Measurements from ENCODE around the gene ENC1. TPM values are rescaled to one million over a fixed set of nuclear protein-coding genes. Genes with fewer than 3 reads are reported as not detected.
"Not testable (repeated sequence)": the region's sequence is repeated elsewhere in the genome, so short reads cannot be mapped to it uniquely, and the experiment has no call there.

ENC1 gene
- total RNA-seq, 1 donor from 2014 or later: 6.6 TPM

DNA sequence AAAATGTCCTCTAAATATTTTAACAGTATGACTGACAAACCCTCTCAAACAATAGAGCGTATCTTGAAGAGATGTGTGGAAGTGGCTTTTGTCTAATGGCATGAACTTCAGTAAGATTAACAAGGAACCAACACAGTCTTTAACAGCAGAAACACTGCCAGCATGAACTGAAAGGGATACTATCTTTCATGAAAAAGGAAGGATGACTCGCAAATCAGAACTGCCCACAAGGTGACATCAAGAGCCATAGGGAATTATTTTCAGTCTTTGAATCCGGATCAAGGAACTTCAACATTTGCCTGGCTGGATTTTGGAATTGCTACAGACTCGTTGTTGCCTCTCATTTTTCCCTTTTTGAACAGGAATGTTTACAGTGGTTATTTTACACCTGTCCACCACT is 39.4 kb upstream of the ENC1 start:
- Mint-ChIP-seq H3K27ac (no peak overlapping the region), H3K4me1 (peaks cover 2% of the 10 kb centered on the region), H3K4me3 (no peak overlapping the region), H3K36me3 (ENCODE audit: low read depth) (no peaks in the 10 kb centered on the region), H3K9me3 (no peaks in the 10 kb centered on the region), H3K27me3 (peaks cover 8% of the 10 kb centered on the region)
- no peak for DNase-seq
- no peak for ATAC-seq (ENCODE audit: low read depth)
- TF ChIP-seq, protein P1, sequence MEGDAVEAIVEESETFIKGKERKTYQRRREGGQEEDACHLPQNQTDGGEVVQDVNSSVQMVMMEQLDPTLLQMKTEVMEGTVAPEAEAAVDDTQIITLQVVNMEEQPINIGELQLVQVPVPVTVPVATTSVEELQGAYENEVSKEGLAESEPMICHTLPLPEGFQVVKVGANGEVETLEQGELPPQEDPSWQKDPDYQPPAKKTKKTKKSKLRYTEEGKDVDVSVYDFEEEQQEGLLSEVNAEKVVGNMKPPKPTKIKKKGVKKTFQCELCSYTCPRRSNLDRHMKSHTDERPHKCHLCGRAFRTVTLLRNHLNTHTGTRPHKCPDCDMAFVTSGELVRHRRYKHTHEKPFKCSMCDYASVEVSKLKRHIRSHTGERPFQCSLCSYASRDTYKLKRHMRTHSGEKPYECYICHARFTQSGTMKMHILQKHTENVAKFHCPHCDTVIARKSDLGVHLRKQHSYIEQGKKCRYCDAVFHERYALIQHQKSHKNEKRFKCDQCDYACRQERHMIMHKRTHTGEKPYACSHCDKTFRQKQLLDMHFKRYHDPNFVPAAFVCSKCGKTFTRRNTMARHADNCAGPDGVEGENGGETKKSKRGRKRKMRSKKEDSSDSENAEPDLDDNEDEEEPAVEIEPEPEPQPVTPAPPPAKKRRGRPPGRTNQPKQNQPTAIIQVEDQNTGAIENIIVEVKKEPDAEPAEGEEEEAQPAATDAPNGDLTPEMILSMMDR (IDR thresholded peaks at IDR 0.05): no peak
- CTCF ChIA-PET: no interaction called here
- POLR2A ChIA-PET: no interaction called here
- intact Hi-C loops (cut with micrococcal nuclease): loop anchor here (10.0 kb wide), 1 partner anchor 1725 kb away; the partner anchor contains the start of gene IQGAP2

DNA sequence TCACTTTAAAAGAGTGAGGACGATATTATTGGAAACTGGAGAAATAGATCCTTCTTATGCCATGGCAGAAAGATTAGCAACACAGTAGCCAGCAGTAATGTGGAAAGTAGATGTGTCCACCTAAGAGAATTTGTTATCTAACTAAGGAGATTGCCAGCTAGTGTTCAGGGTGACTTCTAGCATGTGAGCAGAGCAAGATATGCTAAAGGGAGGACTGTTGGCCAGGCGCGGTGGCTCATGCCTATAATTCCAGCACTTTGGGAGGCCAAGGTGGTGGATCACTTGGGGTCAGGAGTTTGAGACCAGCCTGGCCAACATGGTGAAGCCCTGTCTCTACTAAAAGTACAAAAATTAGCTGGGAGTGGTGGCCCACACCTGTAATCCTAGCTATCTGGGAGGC is 38.8 kb upstream of the ENC1 start:
- CTCF ChIA-PET; POLR2A ChIA-PET; H3K27ac Mint-ChIP-seq; H3K9me3 Mint-ChIP-seq; H3K4me1 Mint-ChIP-seq; DNase-seq; H3K4me3 Mint-ChIP-seq; intact Hi-C loops (cut with micrococcal nuclease); H3K36me3 Mint-ChIP-seq (ENCODE audit: low read depth); H3K27me3 Mint-ChIP-seq; ATAC-seq (ENCODE audit: low read depth): not testable (repeated sequence)

DNA sequence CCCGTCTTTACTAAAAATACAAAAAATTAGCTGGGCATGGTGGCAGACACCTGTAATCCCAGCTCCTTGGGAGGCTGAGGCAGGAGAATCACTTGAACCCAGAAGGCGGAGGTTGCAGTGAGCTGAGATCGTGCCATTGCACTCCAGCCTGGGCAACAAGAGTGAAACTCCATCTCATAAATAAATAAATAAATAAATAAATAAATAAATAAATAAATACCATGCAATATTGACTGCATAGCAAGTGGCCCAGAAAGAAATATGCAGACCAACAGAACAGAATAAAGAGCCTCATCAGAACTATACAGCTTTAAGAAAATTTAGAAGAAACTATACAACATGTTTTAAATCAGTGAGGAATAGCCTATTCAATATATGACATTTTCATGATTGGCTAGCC is 37.6 kb upstream of the ENC1 start:
- H3K27ac Mint-ChIP-seq; ATAC-seq (ENCODE audit: low read depth); H3K4me3 Mint-ChIP-seq; H3K36me3 Mint-ChIP-seq (ENCODE audit: low read depth); CTCF ChIA-PET; H3K9me3 Mint-ChIP-seq; intact Hi-C loops (cut with micrococcal nuclease); H3K4me1 Mint-ChIP-seq; POLR2A ChIA-PET; DNase-seq: not testable (repeated sequence)
- H3K27me3 Mint-ChIP-seq: peaks cover 10% of the 10 kb centered on the region

DNA sequence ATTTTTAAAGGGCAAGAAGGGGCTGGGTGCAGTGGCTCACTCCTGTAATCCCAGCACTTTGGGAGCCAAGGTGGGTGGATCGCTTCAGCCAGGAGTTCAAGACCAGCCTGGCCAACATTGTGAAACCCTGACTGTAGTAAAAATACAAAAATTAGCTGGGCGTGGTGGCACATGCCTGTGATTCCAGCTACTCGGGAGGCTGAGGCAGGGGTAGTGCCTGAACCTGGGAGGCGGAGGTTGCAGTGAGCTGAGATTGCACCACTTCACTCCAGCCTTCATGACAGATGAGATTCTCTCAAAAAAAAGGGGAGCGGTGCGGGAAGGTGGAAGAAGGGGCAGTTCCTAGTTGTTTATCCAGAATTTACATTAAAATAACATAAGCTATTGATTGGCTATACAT is 35.9 kb upstream of the ENC1 start:
- peaks cover 15% of the 10 kb centered on the region for H3K27me3 Mint-ChIP-seq
- H3K27ac Mint-ChIP-seq; CTCF ChIA-PET; H3K4me1 Mint-ChIP-seq; ATAC-seq (ENCODE audit: low read depth); H3K4me3 Mint-ChIP-seq; H3K9me3 Mint-ChIP-seq; DNase-seq; H3K36me3 Mint-ChIP-seq (ENCODE audit: low read depth); intact Hi-C loops (cut with micrococcal nuclease); POLR2A ChIA-PET: not testable (repeated sequence)

DNA sequence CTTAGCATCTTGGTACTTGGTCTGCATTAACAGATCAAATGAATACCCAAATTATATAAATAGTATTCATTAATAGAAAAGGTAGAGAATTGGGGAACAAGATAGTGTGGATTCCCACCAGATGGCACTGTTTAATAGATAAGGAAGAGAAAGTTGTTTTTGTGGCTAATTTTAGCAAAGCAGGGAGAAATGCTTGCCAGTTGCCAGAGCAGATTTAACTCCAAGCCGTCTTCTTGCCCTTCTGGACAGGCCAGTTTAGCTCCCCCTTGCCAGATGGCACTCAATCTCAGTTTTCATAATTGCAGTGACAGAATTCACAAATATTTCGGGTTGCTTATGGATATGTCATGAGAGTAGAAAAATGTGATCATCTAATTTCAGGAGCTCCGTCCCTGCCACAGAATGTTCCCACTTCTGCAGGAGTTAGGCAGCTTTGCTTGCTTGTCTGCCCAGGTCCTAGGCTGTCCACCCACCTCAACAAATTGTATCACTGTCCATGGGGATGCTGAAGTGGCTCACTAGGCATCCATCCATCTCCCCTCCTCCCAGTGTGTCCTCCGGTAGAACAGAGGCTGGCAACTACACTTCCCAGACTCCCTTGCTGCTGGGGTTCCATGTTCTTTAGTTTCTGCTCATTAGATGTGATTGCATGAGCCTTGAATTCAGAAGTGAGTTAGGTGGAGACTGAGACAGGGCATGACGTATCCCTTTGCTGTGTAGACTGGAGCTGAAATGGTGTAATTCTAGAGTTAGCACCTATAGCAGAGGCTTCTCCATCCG is 32.7 kb upstream of the ENC1 start:
- Mint-ChIP-seq H3K9me3 (peaks cover 6% of the 10 kb centered on the region), H3K4me1 (no peaks in the 10 kb centered on the region), H3K4me3 (no peak overlapping the region), H3K36me3 (ENCODE audit: low read depth) (no peaks in the 10 kb centered on the region), H3K27me3 (peaks cover 6% of the 10 kb centered on the region), H3K27ac (no peak overlapping the region)
- ChIA-PET CTCF (interaction anchor here (1.2 kb wide), 1 partner anchor 11 kb away, joined by 4 read pairs; no protein-coding TSS in a partner anchor), POLR2A (no interaction called here)
- DNase-seq: no peak
- no peak for ATAC-seq (ENCODE audit: low read depth)
- intact Hi-C loops (cut with micrococcal nuclease): loop anchor here (1.0 to 5.0 kb wide), 2 partner anchors 230 to 594 kb away; no protein-coding TSS in a partner anchor
- TF ChIP-seq, protein P1 (IDR thresholded peaks at IDR 0.05): no peak

DNA sequence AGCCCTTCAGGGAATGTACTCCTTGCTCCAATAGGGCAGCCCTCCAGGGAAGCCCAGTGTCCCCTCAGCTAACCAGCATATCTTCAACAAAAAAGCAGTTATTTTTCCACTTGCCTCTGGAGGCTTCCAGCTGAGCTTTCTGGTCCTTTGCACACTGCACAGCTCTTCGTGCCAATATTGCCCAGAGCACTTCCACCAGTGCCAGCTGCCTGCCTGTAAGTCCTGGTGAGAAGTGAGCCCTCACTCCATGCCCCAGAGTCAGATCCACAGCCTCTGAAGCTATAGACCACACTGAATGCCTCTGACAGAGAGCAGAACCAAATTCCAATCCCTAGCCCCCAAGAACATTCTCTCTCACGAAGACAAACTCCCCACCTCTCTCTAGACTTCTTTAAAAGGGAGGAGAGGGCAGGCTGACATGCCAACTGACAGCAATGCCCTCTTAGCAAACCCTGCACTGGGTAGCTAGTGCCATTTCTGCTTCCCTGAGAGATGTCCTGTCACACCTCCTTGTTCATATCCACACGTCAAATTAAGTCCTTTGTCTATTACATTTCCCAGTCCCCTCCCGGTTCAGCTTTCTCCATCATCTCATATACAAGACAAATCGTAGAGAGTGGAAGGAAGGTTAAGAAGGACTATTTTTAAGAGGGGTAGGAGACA is 31.8 kb upstream of the ENC1 start:
- Mint-ChIP-seq H3K9me3 (peaks cover 6% of the 10 kb centered on the region), H3K27ac (no peak overlapping the region), H3K27me3 (peaks cover 9% of the 10 kb centered on the region), H3K4me1 (no peaks in the 10 kb centered on the region), H3K4me3 (no peak overlapping the region), H3K36me3 (ENCODE audit: low read depth) (no peaks in the 10 kb centered on the region)
- DNase-seq: no peak
- ChIA-PET POLR2A (no interaction called here), CTCF (interaction anchor here (1.2 kb wide), 1 partner anchor 10 kb away, joined by 4 read pairs; no protein-coding TSS in a partner anchor)
- ATAC-seq (ENCODE audit: low read depth): no peak
- intact Hi-C loops (cut with micrococcal nuclease): loop anchor here (5.0 kb wide), 1 partner anchor 595 kb away; no protein-coding TSS in a partner anchor
- TF ChIP-seq, protein P1 (IDR thresholded peaks at IDR 0.05): no peak

Measured in activated B cell treated with CpG ODN at 0.5 μM for 24 hours (primary cell).